Gastrocnemius medialis (tissue), 4 donors: Measurements from ENCODE around the gene MARCO.

ENCODE experiments used
- POLR2A ChIP-seq, 2 donors: fragments of 450-650 bp; IDR thresholded peaks; one replicate each; pipeline ENCODE4 v1.6.1; 2017; ENCODE audit warnings: antibody characterized with exemption in 2 of 2, mild to moderate bottlenecking in 2 of 2, moderate library complexity in 2 of 2
- TF ChIP-seq, protein P1 (sequence below), 5 experiments: fragments of 450-650 bp in 3 of 5; fragments of 200-600 bp in 2 of 5; sonication (generic) in 2 of 5; IDR thresholded peaks in 4 of 5; conservative IDR thresholded peaks in 1 of 5; 1 replicate in 4 of 5; 2 replicates in 1 of 5; pipeline ENCODE4 v1.5.1; 2016 to 2019; ENCODE audit warnings: antibody characterized with exemption in 5 of 5, mild to moderate bottlenecking in 3 of 5, moderate library complexity in 3 of 5

DNA sequence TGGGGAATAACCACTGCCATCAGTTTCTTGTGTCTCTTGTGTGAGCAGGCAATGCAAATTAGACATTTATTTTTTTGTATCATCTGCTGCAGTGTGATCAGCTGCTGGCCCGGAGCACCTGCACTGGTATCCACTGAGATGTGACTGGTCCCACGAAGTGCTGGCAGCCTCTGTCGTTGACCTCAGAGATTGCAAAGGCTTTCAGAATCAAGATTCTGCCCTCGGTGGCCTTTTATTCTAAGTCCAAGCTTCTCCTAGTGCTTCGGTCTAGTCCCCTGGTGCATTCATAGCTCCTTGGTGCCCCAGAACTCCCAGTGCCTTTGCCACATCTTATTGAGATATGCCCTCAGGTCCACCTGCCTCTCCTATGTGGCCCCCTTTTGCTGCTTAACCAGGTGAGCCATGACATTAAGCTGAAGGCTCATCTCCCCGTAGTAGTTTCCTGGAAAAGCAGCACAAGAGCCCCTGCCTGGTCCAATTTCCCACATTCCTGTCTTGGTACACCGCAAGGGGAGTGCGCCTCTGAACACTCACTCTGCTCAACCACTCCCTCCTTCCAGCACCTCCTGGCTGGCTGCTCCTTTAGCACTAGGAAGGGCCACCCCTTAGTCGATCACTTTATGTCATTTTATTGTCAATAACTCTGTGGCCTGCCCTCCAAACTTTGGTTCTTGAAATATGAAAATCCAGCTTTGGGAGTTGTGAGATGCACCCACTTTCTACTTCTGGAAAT lies 27.1 kb upstream of the MARCO start:
- TF ChIP-seq, protein P1, sequence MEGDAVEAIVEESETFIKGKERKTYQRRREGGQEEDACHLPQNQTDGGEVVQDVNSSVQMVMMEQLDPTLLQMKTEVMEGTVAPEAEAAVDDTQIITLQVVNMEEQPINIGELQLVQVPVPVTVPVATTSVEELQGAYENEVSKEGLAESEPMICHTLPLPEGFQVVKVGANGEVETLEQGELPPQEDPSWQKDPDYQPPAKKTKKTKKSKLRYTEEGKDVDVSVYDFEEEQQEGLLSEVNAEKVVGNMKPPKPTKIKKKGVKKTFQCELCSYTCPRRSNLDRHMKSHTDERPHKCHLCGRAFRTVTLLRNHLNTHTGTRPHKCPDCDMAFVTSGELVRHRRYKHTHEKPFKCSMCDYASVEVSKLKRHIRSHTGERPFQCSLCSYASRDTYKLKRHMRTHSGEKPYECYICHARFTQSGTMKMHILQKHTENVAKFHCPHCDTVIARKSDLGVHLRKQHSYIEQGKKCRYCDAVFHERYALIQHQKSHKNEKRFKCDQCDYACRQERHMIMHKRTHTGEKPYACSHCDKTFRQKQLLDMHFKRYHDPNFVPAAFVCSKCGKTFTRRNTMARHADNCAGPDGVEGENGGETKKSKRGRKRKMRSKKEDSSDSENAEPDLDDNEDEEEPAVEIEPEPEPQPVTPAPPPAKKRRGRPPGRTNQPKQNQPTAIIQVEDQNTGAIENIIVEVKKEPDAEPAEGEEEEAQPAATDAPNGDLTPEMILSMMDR (IDR thresholded peaks at IDR 0.05 in 4 of 5, conservative IDR thresholded peaks at IDR 0.05 in 1 of 5), result no peak
- TF ChIP-seq POLR2A (IDR thresholded peaks at IDR 0.05), result no peak
